Measurements from ENCODE around the gene ITGB4.

ITGB4 gene

DNA sequence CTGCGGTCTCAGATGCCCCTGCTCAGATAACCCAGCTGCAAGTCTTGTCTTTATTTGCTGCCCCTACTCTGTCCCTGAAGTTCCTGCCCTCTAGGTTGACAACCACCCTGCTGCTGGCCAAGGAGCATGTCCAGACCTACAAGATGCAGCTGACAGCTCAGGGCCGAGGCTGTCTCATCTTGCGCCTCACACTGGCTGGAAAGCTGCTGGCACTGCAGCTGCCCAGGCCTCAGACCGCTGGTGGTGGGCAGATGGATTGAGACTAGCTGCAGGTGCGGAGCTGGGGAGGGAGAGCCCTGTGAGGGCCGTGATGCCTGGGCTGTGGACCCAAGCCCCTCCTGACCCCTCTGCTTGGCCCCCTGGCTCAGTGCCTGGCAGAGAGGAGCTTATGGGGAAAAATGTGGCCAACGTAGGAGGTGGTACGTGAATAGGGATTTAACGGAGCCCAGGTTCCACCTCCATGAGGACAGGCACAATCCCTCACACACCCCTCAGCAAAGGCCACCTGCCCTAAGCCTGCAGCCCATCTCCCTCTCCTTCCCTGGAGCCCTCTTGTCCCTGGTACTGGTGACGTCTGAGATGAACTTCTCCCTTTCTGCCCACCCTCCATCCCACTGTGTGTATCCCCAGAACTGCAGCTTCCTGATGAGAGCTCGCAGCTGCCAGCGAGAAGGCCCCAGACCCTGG is 52.0 kb downstream of the ITGB4 start:
- DNase-seq: no peak

DNA sequence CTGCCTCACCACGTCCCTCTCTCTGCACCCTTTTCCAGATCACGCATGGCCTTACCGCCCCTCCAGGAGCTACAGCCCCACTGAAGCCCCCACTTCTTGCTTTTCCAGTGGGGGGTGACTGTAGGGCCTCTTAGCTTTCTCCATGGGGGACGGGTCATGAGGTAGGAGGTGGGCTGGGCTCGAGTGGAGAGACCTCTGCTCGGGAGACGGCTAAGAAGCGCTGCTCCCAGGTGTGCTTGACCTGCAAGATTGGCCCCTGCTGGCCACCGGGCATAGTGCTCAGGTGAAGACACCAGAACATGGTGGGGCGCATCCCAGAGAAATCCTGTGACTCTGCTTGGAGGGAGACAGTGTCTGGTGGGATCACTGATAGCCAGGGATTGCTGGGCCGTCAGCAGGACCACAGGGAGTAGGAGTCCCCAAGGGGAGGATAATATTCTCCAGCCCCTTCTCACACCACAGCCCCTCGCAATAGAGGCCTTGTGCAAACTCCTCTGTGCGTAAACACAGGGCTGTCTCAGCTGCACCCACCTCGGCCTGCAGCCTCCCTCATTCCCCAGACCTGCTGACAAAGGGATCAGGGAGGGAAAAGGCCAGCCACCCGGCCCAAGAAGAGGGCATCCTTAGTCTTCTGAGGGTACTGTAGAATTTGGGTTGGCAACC is 52.7 kb downstream of the ITGB4 start:
- DNase-seq: peak in 1 of 5 experiments; percentile 10

DNA sequence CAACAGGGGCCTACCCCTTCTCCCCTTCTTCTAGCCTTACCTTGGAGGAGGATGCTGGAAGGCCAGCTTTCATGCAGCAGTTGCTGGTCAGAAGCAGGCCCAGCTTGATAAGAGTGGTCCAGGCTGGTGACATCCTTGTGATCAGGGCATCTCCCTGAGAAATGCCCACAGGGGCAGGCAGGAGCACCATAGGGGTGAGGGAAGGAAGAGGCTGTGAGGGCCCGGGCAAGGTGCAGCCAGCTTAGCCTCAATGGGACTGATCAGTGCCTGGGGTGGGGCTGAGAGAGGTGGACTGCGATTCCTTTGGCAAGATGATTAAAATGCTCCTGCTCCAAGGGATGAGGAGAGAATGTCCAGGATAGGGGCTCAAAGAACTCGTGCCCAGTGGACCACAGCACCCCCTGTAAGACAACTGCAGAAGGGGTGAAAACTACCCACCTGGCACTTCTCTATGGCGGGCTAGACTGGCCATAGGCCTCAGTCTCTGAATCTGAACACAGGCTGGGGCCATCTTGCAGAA is 53.3 kb downstream of the ITGB4 start:
- DNase-seq: peak in 1 of 5 experiments; percentile 10

DNA sequence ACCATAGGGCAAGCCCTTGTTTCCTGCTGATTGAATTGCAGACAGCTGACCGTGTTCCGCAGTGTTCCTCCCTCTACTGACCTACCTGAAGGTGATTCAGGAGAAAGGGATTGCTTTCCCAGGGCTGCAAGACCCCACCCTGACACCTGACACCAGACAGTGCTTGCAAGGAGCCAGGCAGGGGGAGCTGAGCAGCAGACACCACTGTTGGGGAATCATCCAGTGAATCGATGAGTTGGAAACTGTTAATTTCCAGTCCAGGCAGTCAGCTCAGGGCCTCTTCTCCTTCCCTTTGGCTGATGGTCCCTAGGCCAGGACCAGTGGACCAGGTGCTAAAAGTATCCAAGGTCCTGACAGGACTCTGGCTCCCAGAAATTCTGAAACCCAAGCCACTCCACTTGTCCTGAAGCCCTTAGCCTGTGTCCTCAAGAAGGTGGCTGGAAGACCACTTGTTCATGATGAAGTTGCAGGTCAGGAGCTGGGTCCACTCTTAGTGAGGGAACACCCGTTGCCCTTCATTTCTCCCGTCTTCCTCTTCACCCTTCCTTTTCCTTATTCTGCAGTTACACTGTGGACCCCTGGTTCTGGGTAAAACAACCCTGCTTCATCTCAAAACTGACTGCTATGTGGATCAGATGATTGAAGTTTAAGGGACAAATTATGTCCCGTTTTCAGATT is 53.9 kb downstream of the ITGB4 start:
- peak in 2 of 5 experiments; percentile 16 to 51 for DNase-seq

DNA sequence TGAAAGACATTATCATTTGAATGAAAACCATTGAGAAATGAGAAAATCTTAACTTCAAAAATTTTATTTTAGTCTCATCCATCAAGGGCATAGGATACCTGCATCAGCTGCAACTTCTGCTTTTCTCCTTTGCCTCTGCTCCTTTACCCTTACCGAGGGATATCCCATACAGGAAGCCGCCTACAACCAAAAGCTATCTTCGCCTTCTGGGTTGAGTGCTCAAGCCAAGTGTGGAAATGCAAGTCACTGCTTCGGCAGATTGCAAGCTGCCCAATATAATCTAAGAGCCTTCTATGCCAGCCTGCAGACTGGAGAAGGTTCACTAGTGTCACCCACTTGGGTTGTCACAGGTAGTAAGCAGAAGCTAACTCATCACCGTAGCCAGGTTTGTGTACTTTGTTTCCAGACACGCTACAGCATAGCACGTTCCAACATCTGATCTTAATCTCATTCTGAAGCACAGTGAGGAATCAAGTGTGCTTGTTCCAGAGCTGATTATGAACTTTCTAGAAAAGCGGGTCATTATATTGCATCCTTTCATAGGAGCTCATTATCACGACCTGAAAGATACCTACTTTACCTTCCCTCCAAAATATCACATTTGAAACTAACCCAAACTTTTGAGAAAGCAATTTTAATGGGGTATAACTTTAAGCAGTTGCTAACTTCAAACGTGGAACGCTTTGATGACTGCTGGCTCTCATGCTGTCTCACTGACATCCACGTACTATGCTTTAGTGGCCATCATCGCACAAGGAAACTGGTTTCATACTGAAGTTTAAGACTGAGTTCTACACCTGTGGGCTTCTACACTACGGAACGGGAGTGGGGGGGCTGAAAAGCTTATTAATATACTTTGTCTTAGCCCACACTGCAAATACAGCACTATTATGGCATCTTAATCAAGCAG is 55.4 kb downstream of the ITGB4 start:
- peak in 2 of 5 experiments; percentile 25 to 55 for DNase-seq

DNA sequence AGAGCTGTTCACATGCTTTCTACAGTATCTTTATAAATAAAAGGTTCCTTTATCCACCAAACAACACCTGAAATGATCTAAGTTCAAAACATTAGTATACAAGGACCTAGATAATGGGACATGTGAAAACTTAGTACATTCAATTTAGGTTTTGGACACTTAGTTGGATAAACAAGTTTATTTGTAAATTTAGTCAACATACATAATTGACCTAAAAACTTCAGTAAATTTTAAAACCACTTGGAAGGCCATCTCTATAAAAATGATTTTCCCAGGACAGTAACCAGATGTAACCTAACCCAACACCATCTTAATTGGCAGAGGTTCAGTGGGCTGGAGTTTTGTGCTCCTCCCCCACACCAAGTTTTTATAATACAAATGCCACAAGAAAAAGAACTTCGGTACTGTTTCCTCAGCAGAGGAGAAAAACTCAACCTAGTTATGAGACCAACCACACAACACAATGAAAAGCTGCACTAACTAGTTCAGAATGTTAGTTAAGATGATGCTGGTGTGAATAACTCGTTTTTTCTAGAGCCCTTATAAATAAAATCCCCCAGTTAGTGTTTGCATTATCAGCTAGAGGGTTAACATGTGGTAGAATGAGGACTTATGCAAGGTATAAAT is 56.1 kb downstream of the ITGB4 start:
- peak in 1 of 5 experiments; percentile 16 for DNase-seq

DNA sequence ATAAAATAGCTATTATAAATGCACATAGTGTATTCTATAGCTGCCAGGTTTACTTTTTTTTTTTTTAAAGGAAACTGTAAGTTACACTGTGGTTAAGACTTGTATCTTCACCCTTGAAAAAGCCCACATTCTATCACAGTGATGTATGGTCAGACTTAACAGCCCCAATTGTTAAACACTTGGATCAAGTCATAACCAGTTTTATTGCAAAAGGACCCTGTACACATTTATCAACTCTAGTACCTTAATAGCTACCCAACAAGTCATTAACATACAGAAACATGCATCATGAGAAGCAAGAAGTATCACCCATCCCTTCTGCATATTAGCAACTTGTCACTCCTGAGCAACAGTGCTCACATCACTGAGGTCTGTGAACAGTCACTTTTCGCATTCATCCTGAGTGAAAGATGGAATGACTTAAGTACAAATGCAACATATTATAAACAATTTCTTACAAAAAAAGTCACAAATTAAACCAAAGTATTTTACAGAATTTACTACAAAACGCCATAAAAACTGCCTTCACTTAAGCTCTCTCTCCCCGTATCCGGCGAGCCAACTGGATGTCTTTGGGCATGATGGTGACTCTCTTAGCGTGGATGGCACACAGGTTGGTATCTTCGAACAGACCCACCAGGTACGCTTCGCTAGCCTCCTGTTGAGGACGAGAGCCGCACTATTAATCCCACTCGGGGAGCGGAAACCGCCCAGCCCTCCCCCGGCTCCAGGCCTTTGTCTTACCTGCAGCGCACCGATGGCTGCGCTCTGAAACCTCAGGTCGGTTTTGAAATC is 57.0 kb downstream of the ITGB4 start:
- DNase-seq: peak in 1 of 5 experiments; percentile 9

DNA sequence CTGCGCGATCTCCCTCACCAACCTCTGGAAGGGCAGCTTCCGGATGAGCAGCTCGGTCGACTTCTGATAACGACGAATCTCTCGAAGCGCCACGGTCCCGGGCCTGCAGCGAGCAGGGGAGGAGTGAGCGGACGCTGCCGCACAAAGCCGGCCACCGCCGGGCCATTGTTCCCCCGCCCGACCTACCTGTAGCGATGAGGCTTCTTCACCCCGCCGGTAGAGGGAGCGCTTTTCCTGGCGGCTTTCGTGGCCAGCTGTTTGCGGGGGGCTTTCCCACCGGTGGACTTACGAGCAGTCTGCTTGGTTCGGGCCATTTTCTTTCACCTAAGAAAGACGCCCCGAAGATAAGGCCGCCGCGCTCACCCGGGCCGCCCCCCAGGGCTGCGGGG is 57.6 kb downstream of the ITGB4 start:
- DNase-seq: peak in 3 of 5 experiments; percentile 42 to 83 (median 72)

DNA sequence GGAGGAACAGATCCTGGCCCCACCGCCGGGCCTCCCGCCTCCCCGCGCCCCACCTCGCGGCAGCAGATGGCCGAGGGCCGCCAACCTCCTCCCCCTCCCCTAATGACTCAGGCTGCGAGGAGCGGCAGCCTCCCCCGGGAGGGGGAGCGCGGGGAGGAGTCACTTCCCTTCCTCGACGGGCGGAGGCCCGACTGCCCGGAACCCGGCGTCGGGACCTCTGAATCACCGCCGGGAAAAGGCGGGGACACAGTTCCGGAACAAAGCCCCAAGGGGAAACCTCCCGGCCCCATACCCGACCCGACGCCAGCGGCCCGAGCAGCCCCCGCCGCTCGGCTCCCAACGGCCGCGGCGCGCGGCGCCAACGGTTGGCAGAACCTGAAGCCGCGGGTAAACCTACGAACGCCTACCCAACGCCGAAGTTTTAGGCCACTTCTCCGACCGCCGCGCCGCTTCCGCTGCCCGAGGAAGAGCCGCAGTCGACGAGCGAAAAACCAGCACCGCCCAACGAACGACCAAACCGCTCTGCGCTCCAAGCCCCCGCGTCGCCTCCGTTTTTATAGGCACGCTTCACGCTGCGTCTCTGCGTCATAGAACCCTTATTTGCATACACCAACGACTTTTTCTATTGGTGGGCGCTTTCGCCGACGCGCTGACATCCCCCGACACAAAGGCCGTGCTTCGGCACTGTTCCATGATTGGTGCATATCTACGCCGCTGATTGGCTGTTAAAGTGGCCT is 58.2 kb downstream of the ITGB4 start:
- DNase-seq: peak; percentile 78 to 100 (median 91)

DNA sequence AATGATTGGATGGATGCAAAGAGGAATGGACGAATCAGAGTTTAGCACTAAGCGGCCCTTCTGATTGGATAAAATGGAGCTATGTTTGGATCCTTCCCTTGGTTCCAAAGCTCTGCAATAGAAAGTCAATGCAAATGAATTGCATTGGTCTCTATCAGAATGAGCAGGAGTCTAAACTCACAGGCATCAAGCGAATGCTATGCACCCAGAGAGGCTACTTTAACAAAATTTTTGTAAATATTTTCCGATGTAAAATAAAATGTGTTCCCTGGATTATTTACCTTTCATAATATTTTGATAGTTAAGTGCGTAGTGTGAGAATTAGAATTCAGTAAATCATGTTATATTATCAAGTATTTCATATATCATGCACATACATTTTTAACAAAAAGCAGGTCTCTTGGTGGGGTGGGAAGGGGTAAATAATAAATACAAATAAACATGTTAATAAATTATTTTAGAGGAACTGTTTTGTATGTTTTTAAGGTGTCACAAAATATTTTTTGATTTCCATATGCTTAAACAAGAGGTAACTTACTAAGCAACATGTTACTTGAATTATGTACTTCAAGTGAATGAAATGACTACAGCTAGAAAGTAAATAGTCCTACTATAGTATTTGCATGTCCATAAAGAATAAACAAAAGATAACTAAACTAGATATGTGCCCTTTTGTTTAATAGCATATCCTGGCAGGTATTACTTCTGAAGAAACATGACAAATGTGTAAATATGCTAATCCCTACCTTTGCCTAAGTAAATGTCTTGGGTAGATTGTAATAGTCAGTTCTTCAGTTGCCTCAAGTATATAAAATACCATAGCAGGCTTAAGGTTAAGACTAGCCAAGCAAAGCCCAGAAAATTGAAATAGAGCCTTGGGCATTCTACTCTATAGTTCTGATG is 59.0 kb downstream of the ITGB4 start:
- DNase-seq: no peak

DNA sequence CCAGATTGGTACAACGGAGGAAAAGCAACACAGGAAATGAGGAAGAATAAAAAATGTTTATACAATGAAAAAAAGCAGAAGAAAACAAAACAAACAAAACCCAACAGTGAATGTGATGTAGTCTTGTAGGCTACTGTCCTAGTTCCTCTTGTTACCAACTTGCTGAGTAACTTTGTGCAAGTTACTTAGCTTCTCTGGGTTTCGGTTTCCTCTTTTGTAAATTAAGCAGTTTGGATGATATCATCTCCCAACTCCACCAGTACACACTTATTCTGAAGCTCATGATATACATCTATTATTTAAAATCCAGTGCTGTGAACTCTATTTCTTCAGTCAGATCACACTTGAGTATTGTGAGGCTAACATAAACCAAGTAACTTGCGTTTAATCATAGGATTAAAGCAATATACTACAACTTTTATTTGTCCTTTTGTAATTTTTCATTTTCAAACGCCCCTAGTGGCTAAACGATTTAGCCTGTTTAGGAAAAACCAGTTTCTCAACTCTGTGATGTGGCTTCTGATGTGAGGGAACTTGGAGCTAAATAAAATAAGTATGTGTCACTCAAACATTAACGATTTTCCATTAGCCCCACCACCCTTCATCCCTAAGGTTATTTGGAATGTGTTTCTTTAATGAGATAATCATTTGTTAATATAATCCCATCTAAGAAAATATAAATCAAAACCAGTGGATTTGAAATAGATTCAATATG is 62.0 kb downstream of the ITGB4 start:
- DNase-seq: peak in 2 of 5 experiments; percentile 45 to 93

DNA sequence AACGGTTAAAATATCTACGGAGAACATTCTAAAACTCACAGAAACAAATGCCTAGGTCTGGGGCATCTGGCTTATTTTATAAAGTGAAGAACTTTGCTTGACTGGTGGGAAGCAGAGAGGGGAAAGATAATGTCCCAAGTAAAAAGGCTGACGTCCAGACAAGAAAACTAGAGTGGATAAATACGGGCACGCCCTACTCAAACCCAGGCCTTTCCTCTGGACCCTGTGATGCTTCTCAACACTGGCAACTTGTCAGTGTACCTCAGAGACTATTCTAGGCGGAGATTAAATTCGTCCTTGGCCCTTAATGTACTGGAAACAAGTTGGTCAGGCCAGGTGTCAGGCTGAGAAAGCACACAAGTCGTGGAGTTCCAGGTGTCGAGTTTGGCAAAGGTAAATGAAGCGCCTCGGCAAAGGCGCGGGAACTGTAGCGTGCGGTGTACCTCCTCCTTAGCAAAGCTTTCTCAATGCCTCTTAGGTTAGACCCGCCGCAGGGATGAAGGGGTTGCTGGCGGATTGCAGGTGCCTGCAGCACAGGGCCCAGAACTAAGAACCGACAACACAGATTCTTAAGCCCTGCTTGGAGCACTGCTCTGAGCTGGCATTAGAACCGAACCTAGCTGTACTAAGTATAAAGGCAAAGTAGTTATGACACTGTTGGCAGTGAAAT is 62.7 kb downstream of the ITGB4 start:
- peak in 2 of 5 experiments; percentile 9 to 56 for DNase-seq

DNA sequence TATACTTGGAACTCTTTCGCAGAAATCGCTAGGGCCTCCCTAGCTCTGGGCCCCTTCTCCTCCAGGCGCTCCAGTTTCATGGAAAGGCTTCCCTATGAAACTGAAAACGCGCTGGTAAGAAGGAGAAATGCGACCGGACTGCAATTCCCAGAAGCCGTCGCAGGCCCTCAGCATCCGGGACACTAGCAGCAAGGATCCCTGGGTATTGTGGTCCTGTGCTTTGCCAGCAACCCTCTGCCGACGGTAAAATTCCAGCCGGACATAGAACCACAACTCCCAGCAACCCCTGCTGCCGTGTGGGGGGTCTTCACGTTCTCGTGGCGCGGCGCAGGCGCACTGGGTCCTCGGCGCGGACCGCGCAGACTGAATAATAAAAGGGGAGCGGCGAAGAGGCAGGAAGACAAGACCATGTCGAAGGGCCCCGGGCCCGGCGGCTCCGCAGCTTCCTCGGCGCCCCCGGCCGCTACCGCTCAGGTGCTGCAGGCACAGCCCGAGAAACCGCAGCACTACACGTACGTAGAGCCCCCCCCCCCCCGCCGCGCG is 63.3 kb downstream of the ITGB4 start, which contains the start of gene UNK:
UNK (plus strand) TSS at position 334 of the 543 bp plus-strand sequence; CDS start at position 409, 75 bp downstream.
- DNase-seq: peak; percentile 82 to 100 (median 92)

DNA sequence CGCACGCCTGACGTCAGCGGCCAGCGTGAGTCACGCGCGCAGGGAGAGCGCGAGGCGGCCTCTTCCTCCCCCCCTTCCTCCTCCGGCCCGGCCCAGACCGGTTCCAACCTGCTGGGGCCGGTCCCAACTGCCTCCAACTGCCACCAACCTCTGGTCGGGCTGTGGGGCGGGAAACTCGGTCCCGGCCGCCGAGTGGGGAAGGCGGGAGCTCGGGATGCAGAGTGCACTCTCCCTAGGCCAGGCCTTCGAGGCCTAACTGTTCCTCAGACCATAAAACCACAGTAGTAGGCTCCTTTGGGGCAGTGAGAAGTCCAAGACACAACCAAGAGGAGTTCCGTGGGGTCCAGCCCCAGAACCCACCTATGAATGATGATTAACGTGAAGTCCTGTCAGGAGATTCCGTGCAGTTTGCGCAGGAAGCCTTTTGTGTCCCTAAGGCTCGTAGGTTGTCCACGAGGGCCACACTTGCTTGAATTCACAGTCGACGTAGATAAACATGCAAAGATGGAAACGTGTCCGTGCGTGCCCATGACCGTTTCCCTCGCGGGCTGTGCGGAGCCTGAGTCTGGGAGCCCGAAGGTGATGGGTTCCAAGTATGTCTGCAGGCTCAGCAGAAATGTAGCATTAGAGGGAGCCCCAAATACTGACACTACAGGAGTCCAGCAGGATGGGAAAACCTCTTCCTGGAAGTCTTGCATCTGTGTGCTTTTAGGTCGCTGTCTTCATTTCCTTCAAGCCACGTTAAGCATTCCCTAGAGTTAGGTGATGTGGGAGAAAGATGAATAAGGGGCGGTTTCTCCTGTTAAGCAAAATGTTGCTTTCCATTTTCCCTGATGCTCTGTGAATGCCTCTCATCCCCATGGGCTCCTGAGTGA is 64.0 kb downstream of the ITGB4 start:
- peak in 3 of 5 experiments; percentile 24 to 97 (median 82) for DNase-seq

DNA sequence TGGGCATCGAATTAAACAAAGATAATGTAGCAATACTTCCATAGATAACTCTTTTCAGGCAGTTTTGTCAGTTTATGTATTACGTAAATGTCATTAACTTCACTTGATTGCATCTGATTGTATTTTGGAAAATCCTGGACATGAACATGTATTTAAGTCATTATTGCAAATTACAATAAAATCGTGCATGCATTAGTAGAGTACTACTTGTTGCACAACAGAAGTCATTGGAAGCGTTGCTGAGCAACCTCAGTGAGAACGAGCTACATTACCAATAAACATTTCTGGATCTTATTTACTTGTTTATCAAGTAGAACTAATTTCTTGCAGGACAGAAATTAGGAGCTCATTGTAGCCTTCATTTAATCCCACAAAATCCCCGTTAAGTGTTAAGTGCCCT is 70.0 kb downstream of the ITGB4 start:
- DNase-seq: no peak

DNA sequence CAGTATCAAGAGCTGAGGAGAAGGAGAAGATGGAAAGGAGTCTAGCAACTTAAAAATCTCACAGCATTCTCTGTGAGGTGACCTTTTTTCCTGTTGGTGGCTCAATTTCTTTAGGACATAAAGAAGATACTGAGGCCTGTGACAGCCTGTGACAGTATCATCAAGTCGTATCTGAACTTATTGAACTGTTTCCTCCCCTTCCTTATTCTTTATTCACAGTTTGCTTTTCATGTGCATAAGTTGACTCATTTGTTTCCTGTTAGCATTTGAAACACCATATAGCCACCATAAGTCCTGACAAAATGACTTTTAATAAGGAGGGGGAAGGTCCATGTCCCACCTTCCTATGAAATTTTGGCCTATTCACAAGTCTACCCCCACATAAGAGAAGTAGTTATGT is 72.2 kb downstream of the ITGB4 start:
- DNase-seq: no peak
